Brain microvascular endothelial cell (primary cell): ENCODE data around the gene FANCB.

Experiments
- DNase-seq: peaks from one replicate; pipeline ENCODE4 v3.0.0-alpha.2; 2020
- H3K27ac ChIP-seq: fragments of 250-450 bp; sonication (Bioruptor Pico); 2 replicates; pipeline ENCODE4 v1.5.1; 2020; ENCODE audit warnings: mild to moderate bottlenecking, moderate library complexity
- H3K27me3 ChIP-seq: fragments of 250-450 bp; sonication (Bioruptor Pico); replicated peaks from 2 replicates; pipeline ENCODE4 v1.5.1; 2020; ENCODE audit warnings: mild to moderate bottlenecking
- H3K36me3 ChIP-seq: fragments of 250-450 bp; sonication (Bioruptor Pico); replicated peaks from 2 replicates; pipeline ENCODE4 v1.5.1; 2020; ENCODE audit warnings: mild to moderate bottlenecking
- H3K4me3 ChIP-seq: 2 replicates; pipeline ENCODE4 v1.5.1; 2011; ENCODE audit warnings: low read depth, mild to moderate bottlenecking, control low read depth, low read length, moderate library complexity
- CTCF ChIP-seq: IDR thresholded peaks from 2 replicates; pipeline ENCODE4 v1.5.1; 2011; ENCODE audit warnings: low read depth, mild to moderate bottlenecking, moderate library complexity, low read length, control low read depth, inconsistent platforms; ENCODE audit errors: missing control alignments
- in situ Hi-C: cut with HindIII; loops from 2 replicates; pipeline ENCODE4 v1.10.0; 2017; ENCODE audit warnings: low sequenced_read_pairs, low pct_ligation_motif_present

The FANCB gene

GRCh38 chrX:14872355-14872754 is 514 bp downstream of the FANCB start:
- Histone ChIP-seq H3K27ac (no peak overlapping the region), H3K36me3 (no peaks in the 10 kb centered on the region), H3K27me3 (no peaks in the 10 kb centered on the region), H3K4me3 (peak overlapping the region; percentile 72)
- in situ Hi-C loops = no loop called here
- DNase-seq = no peak
- TF ChIP-seq CTCF = no peak

- Histone ChIP-seq H3K27ac (no peak overlapping the region), H3K4me3 (no peak overlapping the region), H3K36me3 (no peaks in the 10 kb centered on the region), H3K27me3 (no peaks in the 10 kb centered on the region)
- no peak for TF ChIP-seq CTCF
- in situ Hi-C loops = no loop called here
- DNase-seq = no peak
These were observed 1.1 kb downstream of the FANCB start for GRCh38 chrX:14871767-14872166.

- no peaks in the 10 kb centered on the region for H3K27me3 ChIP-seq
- in situ Hi-C loops = no loop called here
- no peak overlapping the region for H3K4me3 ChIP-seq
- H3K27ac ChIP-seq = peak overlapping the region; percentile 62
- H3K36me3 ChIP-seq = no peaks in the 10 kb centered on the region
- no peak for DNase-seq
- TF ChIP-seq CTCF = no peak
These were observed 7.7 kb downstream of the FANCB start for GRCh38 chrX:14865201-14865600.

- DNase-seq = no peak
- no peaks in the 10 kb centered on the region for H3K27me3 ChIP-seq
- TF ChIP-seq CTCF = no peak
- H3K27ac ChIP-seq = peak overlapping the region; percentile 62
- no peak overlapping the region for H3K4me3 ChIP-seq
- in situ Hi-C loops = no loop called here
- no peaks in the 10 kb centered on the region for H3K36me3 ChIP-seq
These were observed 8.2 kb downstream of the FANCB start for GRCh38 chrX:14864631-14865030.

GRCh38 chrX:14851526-14851925 is 21.3 kb downstream of the FANCB start:
- DNase-seq = no peak
- no peaks in the 10 kb centered on the region for H3K27me3 ChIP-seq
- in situ Hi-C loops = no loop called here
- no peak overlapping the region for H3K4me3 ChIP-seq
- H3K27ac ChIP-seq = no peak overlapping the region
- H3K36me3 ChIP-seq = no peaks in the 10 kb centered on the region
- TF ChIP-seq CTCF = no peak

GRCh38 chrX:14843666-14844065 is 29.2 kb downstream of the FANCB start:
- no peak for TF ChIP-seq CTCF
- no peak overlapping the region for H3K4me3 ChIP-seq
- H3K36me3 ChIP-seq = no peaks in the 10 kb centered on the region
- in situ Hi-C loops = no loop called here
- H3K27me3 ChIP-seq = no peaks in the 10 kb centered on the region
- no peak overlapping the region for H3K27ac ChIP-seq
- DNase-seq = no peak
